AG09319 (cell line): Measurements from ENCODE around the gene NOBOX.
A peak's percentile ranks its signal among the peaks of the same experiment; 100 is the strongest.
"Not testable (repeated sequence)": the region's sequence is repeated elsewhere in the genome, so short reads cannot be mapped to it uniquely, and the experiment has no call there.

Experiments used
- DNase-seq: peaks from one replicate; pipeline ENCODE4 v3.0.0-alpha.2; 2010; ENCODE audit warnings: low read depth; ENCODE audit errors: extremely low read depth
- CTCF ChIP-seq: IDR thresholded peaks from 2 replicates; pipeline ENCODE4 v1.5.1; 2011; ENCODE audit warnings: low read depth, mild to moderate bottlenecking, inconsistent platforms, low read length, moderate library complexity

Gene NOBOX

GRCh38 chr7:144428431-144428830 is 24.9 kb upstream of the NOBOX start:
- TF ChIP-seq CTCF, result no peak
- no peak for DNase-seq

GRCh38 chr7:144427539-144427938 is 24.0 kb upstream of the NOBOX start:
- DNase-seq, result not testable (repeated sequence)

DNA sequence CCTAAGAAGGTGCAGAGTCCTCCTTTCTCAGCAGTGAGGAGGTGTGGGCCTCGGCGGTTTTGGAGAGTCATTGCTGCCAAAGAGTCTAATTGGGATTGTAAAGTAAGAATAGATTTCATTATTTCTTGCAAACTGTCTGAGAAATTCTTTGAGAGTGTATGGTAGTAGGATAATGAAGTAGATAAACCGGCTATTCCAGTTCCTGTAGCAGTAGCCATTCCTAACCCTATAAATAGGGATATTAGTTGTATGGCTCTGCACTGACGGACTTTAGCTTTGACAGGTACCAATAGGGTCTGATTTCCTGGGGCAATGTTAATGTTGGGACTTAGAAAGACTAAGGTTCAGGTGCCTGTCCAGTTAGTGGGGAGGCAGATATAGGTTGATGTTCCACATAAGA is 15.4 kb upstream of the NOBOX start:
- DNase-seq, result not testable (repeated sequence)

DNA sequence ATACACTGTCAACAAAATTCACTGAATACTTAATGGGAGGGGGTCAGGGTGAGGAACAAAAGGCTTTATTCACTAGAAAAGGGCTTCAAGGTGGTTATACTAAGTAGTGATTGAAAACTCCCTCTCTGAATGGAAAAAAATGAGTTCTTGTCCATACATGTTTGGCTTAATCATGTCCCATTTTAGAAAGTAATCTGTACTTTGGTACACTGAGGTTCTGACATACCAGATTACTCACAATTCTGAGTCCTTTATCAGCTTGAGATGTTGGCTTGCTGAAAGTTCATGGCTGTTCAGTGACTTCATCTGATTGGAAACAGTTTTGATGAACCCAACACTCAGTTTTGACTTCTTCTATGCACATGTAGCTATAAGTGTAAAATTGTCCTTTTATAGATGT is 12.8 kb upstream of the NOBOX start:
- no peak for DNase-seq
- TF ChIP-seq CTCF, result no peak

DNA sequence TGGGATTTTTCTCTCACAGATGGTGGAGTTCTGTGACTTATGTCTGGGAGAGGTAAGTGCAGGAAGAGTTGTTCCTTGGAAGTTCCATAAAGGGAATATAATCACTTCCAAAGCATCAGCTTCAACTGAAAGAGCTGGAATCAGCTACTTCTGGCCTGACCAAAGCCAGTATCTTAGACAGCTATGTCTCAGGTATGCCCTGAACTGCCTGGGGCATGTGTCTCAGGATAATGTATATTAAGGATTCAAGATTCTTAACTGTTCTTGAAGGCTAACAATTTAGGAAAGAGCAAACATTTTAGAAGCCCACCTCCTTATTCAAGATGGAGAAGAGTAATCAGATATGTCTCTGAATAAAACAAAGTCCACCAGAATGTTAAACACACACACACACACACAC is 12.4 kb upstream of the NOBOX start:
- TF ChIP-seq CTCF, result no peak
- no peak for DNase-seq

DNA sequence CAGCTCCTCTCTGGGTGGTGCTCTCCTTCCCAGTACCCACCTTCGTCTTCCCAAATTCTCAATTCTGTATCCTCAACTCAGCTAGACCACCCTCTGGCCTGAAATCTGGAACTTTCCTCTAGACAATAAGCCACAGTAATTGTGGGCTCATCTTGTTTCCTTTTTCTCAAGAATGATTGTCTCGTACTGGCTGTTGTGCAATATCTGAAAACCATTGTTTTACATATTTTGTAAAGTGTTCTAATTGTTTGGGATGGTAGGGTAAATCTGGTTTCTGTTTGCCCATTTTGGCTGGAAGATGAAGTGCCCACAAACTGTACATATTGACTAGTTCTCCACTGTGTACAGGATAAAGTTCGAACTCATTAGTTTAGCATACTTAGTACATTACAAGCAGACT is 11.3 kb upstream of the NOBOX start:
- no peak for TF ChIP-seq CTCF
- no peak for DNase-seq

- DNase-seq, result no peak
- no peak for TF ChIP-seq CTCF
These were observed 6.9 kb upstream of the NOBOX start for GRCh38 chr7:144410441-144410840.

GRCh38 chr7:144408121-144408520 is 4.6 kb upstream of the NOBOX start:
- TF ChIP-seq CTCF, result no peak
- DNase-seq, result peak; percentile 20
